Activated naive CD4-positive, alpha-beta T cell treated with anti-CD3 and anti-CD28 coated beads, Interleukin-2, amount 50 U/mL, for 16 hours (primary cell): Measurements from ENCODE around the gene KDM3A.

Source experiments
- DNase-seq: peaks from one replicate; pipeline ENCODE4 v3.0.0-alpha.2; 2020

KDM3A gene, protein sequence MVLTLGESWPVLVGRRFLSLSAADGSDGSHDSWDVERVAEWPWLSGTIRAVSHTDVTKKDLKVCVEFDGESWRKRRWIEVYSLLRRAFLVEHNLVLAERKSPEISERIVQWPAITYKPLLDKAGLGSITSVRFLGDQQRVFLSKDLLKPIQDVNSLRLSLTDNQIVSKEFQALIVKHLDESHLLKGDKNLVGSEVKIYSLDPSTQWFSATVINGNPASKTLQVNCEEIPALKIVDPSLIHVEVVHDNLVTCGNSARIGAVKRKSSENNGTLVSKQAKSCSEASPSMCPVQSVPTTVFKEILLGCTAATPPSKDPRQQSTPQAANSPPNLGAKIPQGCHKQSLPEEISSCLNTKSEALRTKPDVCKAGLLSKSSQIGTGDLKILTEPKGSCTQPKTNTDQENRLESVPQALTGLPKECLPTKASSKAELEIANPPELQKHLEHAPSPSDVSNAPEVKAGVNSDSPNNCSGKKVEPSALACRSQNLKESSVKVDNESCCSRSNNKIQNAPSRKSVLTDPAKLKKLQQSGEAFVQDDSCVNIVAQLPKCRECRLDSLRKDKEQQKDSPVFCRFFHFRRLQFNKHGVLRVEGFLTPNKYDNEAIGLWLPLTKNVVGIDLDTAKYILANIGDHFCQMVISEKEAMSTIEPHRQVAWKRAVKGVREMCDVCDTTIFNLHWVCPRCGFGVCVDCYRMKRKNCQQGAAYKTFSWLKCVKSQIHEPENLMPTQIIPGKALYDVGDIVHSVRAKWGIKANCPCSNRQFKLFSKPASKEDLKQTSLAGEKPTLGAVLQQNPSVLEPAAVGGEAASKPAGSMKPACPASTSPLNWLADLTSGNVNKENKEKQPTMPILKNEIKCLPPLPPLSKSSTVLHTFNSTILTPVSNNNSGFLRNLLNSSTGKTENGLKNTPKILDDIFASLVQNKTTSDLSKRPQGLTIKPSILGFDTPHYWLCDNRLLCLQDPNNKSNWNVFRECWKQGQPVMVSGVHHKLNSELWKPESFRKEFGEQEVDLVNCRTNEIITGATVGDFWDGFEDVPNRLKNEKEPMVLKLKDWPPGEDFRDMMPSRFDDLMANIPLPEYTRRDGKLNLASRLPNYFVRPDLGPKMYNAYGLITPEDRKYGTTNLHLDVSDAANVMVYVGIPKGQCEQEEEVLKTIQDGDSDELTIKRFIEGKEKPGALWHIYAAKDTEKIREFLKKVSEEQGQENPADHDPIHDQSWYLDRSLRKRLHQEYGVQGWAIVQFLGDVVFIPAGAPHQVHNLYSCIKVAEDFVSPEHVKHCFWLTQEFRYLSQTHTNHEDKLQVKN (N-terminal part only)

GRCh38 chr2:86440631-86441391, at the start of gene KDM3A:
KDM3A (plus strand) TSS chr2:86441371; CDS start chr2:86442048, 677 bp downstream.
- peak; percentile 100 for DNase-seq

DNA sequence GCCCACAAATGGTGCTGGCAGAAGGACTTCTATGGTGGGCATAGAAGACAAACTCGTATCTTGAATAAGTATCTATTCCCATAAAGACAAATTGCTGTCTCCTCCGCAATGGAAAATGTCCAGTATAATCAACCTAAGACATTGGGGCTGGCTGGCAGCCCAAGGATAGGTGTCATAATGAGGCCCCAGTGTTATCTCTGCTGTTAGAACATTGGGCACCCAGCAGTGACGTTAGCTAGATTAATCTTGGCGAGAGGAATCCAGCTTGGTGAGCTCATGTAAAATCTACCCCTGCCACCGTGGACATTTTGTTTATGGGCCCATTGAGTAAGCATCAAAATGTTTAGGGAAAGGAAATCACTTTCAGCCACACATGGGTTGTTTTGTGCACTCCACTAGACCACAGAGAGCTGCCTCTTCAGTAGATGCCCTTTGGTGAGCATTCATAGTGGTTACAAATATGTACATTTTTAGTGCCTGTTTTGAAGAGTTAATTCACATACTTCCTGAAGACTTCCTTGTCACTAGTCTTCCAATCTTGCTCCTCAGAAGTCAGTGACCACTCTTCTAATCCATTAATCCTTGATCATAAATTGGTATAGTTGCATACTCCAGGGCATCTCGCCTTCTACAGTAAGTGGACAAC, 48.2 kb upstream of the KDM3A start:
- no peak for DNase-seq

- no peak for DNase-seq
These were observed 47.4 kb upstream of the KDM3A start for GRCh38 chr2:86393521-86394491.

GRCh38 chr2:86396291-86396785, 44.8 kb upstream of the KDM3A start:
- DNase-seq: no peak

DNA sequence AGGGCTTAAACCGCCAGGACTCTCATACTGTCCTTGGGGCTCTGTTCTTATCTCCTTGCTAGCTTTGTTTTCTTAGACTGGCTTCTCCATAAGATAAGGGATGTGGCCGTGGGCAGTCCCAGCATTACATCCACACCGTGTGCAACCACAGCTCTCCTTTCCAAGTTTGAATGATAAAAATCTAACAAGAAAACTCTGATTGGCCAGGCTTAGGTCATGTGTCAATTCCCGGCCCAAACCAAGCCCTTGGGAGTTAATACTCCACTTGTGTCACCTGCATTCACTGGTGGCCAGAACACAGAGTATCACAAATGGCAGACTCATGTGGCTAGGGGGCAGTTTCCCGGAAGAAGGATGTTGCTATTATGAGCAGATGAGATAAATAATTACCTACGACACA, 43.2 kb upstream of the KDM3A start:
- no peak for DNase-seq

GRCh38 chr2:86398500-86399474, 42.4 kb upstream of the KDM3A start:
- DNase-seq: no peak

GRCh38 chr2:86400321-86400720, 40.9 kb upstream of the KDM3A start:
- no peak for DNase-seq

GRCh38 chr2:86410581-86410980, 30.6 kb upstream of the KDM3A start:
- no peak for DNase-seq

DNA sequence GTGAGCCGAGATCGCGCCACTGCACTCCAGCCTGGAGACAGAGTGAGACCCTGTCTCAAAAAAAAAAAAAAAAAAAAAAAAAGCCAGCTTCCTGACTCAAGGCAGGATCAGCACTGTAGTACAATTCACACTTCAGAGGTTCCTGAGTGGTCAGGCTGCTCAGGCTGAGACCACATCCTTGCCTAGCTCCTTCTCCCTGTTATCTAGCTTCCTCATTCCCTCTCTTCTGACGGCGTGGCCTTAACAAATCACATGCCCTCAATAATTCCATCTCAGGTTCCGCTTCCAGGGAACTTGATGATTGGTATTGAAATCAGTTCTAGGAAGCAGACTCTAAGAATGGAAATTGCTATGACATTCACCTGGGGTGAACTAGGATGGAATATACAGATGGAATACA, 29.8 kb upstream of the KDM3A start:
- no peak for DNase-seq

DNA sequence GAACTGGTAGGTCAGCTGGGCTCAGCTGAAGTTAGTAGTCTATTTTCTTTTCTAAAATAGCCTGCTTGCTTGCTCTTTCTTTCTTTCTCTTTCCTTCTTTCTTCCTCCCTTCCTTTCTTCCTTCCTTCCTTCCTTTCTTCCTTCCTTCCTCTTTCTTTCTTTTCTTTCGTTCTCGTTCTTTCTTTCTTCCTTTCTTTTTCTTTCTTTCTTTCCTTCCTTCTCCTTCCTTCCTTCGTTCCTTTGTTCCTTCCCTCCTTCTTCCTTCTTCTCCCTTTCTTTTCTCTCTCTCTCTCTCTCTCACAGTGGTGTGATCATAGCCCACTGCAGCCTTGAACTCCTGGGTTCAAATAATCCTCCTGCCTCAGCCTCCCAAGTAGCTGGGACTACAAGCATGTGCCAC, 29.2 kb upstream of the KDM3A start:
- no peak for DNase-seq

GRCh38 chr2:86413296-86414094, 27.7 kb upstream of the KDM3A start:
- DNase-seq: no peak

- no peak for DNase-seq
These were observed 26.2 kb upstream of the KDM3A start for GRCh38 chr2:86414996-86415395.

DNA sequence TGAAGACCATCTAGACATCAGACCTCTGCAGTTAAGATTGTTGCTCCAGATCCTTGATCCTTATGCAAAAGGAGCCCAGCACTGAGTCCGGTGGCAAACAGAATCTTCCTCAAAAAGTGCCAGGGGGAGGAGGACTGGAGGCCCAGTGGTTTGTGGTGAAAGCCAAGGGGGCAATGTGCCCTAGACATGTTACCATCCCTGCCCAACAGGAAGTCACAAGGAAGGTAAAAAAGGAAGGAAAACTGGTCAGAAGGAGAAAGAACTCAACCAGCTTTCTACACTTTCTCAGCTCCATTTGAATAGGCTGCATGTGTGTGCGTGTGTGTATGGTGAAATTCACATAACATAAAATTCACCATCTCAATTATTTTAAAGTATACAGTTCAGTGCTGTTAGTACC, 25.0 kb upstream of the KDM3A start:
- DNase-seq: no peak

- no peak for DNase-seq
These were observed 23.2 kb upstream of the KDM3A start for GRCh38 chr2:86417961-86418360.

DNA sequence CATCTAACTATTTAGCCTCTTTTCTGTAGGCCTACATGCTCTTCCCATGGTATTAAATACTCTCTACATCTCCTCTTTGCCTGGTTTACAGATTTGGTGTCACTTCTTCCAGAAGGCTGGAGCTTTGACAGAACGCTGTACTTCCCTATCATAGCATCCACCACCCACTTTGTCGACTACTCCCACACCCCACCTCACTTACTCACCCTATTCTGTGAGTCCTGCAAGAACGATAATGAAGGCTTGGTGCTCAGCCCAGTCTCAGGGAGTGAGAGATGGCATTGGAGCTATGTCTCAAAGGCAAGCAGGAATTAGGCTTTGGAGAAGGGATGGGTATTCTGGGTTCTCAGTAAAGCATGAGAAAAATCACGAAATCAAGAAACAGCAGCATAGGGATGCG, 20.3 kb upstream of the KDM3A start:
- no peak for DNase-seq

- no peak for DNase-seq
These were observed 14.9 kb upstream of the KDM3A start for GRCh38 chr2:86426271-86426670.

DNA sequence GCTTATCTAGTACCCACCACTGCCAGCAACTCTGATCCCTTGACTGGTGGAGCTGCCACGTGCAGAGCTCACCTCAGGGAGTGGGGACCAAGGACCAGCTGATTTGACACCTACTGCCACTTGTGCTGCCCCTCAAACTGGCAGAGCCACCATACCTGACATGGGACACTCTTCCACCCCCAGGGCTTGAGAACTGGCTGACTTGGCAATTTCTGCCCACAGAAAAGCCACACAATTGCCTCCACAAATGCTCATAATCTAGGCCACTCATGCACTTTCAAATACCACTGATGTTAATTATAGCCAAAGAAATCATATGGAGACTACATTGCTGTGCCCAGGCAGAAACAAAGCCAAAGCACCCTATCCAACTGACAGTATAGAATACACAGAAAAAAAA, 11.8 kb upstream of the KDM3A start:
- no peak for DNase-seq

GRCh38 chr2:86430368-86430767, 10.8 kb upstream of the KDM3A start:
- DNase-seq: no peak
